T-helper 17 cell (primary cell): ENCODE data around the gene CA11. TPM values are rescaled to one million over a fixed set of nuclear protein-coding genes. Genes with fewer than 3 reads are reported as not detected.
"Not testable (repeated sequence)": the region's sequence is repeated elsewhere in the genome, so short reads cannot be mapped to it uniquely, and the experiment has no call there.

ENCODE experiments used
- ATAC-seq: fragments of 150-1000 bp; cut with Tn5 transposase; 2 replicates; pipeline ENCODE4 v1.10.0; 2021; ENCODE audit warnings: mild to moderate bottlenecking, moderate library complexity
- DNase-seq, 3 donors: peaks; one replicate each; pipeline versions ENCODE4 v3.0.0 to v3.0.0-alpha.2; 2020 to 2021
- H3K9me3 ChIP-seq: one replicate; pipeline ENCODE4 v1.7.0; 2013; ENCODE audit warnings: low read length, mild to moderate bottlenecking; ENCODE audit not compliant: control insufficient read depth, poor library complexity, severe bottlenecking
- H3K27ac Mint-ChIP-seq: one replicate; pipeline ENCODE4 v1.8.0; 2022; ENCODE audit warnings: mild to moderate bottlenecking, moderate library complexity, mixed read lengths
- H3K27me3 Mint-ChIP-seq: one replicate; pipeline ENCODE4 v1.8.0; 2022; ENCODE audit warnings: mixed read lengths
- H3K36me3 Mint-ChIP-seq: one replicate; pipeline ENCODE4 v1.8.0; 2022; ENCODE audit warnings: low read depth, mixed read lengths
- H3K4me1 Mint-ChIP-seq: one replicate; pipeline ENCODE4 v1.8.0; 2022; ENCODE audit warnings: mild to moderate bottlenecking, mixed read lengths
- H3K4me3 Mint-ChIP-seq: one replicate; pipeline ENCODE4 v1.8.0; 2022; ENCODE audit warnings: mild to moderate bottlenecking, moderate library complexity, mixed read lengths
- total RNA-seq, 4 donors: library from RNA in 2 of 4; stranded (reverse) in 2 of 4; gene quantifications; one replicate each; pipeline ENCODE4 v1.2.3 and lab custom pipeline; 2022 to 2026

The CA11 gene
- total RNA-seq, 2 donors from 2014 or later = 7.4 to 9.6 TPM

DNA sequence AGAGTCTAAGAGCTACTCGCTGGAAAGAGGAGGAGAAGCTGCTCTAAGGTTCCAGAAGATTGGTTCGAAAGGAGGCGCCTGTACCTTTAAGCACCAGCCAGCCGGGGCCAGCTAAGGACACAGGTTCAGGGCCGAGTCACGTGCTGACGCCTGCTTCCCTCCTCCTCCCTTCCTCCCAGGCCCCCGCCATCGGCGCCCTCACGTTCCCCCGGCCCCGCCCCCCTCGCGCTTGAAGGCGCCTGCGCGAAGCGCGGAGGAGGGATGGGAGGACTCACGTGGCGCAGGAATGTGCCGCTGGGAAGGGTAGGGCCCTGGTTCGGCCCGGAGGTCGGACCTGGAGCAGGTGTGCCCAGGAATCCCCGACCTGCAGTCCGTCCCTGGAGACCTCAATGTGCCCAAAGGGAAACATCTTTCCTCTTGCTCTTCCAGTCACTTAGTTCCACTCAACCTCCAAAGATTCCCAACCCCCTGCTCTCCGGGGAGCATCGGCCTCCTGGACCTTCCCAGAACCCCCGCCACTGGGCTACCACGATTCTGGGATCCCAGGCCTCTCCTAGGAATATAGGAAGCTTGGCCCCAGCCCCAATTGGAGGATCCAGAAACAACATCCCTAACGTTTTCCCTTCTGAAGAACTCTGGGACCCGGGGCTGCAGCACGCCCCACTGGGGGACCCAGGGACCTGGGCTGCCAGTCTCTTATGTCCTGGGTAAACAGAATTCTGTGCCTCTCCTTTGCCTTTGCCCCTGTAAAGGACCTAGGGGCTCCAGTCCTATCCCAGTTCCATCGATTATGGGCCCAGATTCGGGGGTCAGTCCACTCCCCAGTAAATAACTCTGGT, 11.3 kb downstream of the CA11 start:
- H3K4me3 Mint-ChIP-seq = peak overlapping the region; percentile 83
- H3K27me3 Mint-ChIP-seq = no peaks in the 10 kb centered on the region
- peak; percentile 83 to 85 (median 83) for DNase-seq
- H3K4me1 Mint-ChIP-seq = peaks cover 36% of the 10 kb centered on the region
- H3K36me3 Mint-ChIP-seq = peaks cover 3% of the 10 kb centered on the region
- peak; percentile 16 for ATAC-seq
- no peaks in the 10 kb centered on the region for H3K9me3 ChIP-seq
- H3K27ac Mint-ChIP-seq = peak overlapping the region; percentile 80

DNA sequence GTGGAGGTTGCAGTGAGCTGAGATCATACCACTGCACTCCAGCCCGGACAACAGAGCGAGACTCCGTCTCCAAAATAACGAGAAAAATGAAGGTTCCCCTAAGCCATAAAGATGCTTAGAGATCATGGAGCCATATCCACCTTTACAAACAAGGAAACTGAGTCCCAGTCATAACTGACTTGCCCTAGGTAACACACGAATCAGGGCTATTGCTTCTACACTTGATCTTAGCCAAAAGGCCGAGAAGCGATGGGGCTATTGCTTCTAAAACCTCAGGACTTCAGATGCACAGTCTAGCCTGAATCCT, 12.0 kb downstream of the CA11 start:
- Mint-ChIP-seq H3K27me3 (no peaks in the 10 kb centered on the region), H3K4me3 (peak overlapping the region; percentile 83), H3K36me3 (peaks cover 3% of the 10 kb centered on the region), H3K27ac (peak overlapping the region; percentile 80), H3K4me1 (peaks cover 33% of the 10 kb centered on the region)
- H3K9me3 ChIP-seq = no peaks in the 10 kb centered on the region
- DNase-seq (no peak), ATAC-seq (no peak)

DNA sequence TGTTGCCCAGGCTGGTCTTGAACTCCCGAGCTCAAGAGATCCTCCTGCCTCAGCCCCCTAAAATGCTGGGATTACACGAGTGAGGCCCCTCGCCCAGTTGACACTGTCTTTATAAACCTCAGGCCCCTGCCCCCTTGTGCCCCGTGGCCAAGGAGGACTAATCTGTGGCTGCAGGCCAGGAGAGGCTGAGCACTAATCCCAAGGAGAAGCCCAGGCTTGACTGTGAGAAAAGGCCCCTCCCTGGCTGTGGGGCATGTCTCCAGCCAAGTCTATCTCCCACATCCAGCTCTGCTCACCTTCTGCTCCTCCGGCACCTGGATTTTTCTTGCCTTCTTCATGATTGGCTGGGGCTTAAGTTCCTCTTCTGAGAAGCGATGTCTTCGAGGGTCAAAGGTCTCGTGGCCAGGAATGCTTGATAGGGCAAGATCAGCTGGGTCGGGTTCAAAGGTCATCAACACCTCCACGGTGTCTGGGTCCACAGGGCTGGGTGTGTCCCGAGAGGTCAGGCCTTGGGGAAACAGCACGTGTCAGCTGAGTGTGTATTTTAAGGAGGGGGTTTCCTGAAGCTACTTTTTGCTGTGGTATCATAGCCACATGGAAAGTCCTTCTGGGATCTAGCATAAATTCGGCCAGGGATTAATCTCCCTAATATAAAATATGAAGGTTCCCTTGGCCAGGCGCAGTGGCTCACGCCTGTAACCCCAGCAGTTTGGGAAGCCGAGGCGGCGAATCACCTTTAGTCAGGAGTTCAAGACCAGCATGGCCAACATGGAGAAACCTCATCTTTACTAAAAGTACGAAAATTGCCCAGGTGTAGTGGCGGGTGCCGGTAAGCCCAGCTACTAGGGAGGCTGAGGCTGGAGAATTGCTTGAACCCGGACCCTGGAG, 12.6 kb downstream of the CA11 start:
- H3K27ac Mint-ChIP-seq = peak overlapping the region; percentile 80
- H3K4me3 Mint-ChIP-seq = peak overlapping the region; percentile 7
- H3K4me1 Mint-ChIP-seq = peaks cover 27% of the 10 kb centered on the region
- no peak for DNase-seq
- H3K27me3 Mint-ChIP-seq = no peaks in the 10 kb centered on the region
- H3K9me3 ChIP-seq = no peaks in the 10 kb centered on the region
- ATAC-seq = no peak
- peaks cover 3% of the 10 kb centered on the region for H3K36me3 Mint-ChIP-seq

DNA sequence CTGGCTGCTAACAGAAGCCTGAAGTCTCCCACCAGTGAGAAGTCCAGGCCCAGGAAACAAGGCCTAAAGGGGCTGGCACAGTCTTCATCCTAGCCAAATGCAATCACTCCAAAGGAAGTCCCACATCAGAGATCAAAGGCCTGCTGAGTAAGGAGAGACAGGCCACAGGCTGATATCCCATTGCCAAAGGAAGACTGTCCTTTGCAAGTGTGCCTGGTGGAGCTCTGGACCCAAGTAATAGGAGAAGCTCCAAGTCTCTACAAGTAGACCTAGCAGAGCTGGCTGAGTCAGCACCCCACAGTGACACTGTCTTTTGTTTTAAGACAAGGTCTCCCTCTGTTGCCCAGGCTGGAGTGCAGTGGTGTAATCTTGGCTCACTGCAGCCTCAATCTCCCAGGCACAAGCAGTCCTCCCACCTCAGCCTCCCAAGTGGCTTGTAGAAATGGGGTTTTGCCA, 13.3 kb downstream of the CA11 start:
- no peaks in the 10 kb centered on the region for H3K27me3 Mint-ChIP-seq

DNA sequence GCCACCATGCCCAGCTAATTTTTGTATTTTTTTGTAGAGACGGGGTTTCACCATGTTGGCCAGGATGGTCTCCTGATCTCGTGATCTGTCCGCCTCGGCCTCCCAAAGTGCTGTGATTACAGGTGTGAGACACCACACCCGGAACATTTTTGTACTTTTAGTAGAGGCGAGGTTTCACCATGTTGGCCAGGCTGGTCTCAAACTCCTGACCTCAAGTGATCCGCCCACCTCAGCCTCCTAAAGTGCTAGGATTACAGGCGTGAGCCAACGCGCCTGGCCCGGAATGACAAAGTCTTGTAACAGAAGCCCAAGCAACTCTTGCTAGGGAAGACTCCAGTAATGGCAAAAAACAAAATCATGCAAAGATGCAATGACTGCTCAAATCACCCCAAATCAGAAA, 13.7 kb downstream of the CA11 start:
- not testable (repeated sequence) for H3K36me3 Mint-ChIP-seq, H3K27me3 Mint-ChIP-seq, H3K9me3 ChIP-seq, DNase-seq, H3K4me3 Mint-ChIP-seq, ATAC-seq
- H3K4me1 Mint-ChIP-seq = peaks cover 19% of the 10 kb centered on the region
- H3K27ac Mint-ChIP-seq = peak overlapping the region; percentile 80

More for the DNA sequence above, 13.3 kb downstream of the CA11 start:
- Mint-ChIP-seq H3K4me1 (peaks cover 22% of the 10 kb centered on the region), H3K27ac (peak overlapping the region; percentile 80), H3K36me3 (peaks cover 3% of the 10 kb centered on the region), H3K4me3 (peak overlapping the region; percentile 7)
- ATAC-seq (no peak), DNase-seq (no peak)
- H3K9me3 ChIP-seq = no peaks in the 10 kb centered on the region

DNA sequence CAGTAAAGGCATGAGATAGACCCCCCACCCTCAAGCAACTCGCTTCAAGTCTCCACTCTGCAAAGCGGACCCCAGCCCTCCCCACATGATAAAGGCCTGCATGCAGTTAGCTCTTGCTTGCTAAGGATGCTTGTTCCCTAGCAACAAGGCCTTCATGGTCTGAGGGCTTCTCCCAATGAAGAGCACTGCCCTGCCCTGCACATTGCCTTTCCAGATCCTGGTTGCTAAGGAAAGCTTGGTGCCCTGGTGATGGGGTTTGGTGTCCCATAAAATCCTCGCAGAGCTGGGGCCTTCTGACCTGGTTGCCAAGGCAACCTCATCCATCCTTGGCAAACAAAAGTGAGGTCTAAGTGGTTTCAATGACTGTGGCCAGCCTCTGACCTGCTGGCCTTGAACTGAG, 14.8 kb downstream of the CA11 start:
- ATAC-seq = no peak
- Mint-ChIP-seq H3K4me1 (peaks cover 19% of the 10 kb centered on the region), H3K4me3 (peak overlapping the region; percentile 28), H3K27me3 (no peaks in the 10 kb centered on the region), H3K27ac (peak overlapping the region; percentile 80), H3K36me3 (peaks cover 3% of the 10 kb centered on the region)
- H3K9me3 ChIP-seq = no peaks in the 10 kb centered on the region
- DNase-seq = no peak

DNA sequence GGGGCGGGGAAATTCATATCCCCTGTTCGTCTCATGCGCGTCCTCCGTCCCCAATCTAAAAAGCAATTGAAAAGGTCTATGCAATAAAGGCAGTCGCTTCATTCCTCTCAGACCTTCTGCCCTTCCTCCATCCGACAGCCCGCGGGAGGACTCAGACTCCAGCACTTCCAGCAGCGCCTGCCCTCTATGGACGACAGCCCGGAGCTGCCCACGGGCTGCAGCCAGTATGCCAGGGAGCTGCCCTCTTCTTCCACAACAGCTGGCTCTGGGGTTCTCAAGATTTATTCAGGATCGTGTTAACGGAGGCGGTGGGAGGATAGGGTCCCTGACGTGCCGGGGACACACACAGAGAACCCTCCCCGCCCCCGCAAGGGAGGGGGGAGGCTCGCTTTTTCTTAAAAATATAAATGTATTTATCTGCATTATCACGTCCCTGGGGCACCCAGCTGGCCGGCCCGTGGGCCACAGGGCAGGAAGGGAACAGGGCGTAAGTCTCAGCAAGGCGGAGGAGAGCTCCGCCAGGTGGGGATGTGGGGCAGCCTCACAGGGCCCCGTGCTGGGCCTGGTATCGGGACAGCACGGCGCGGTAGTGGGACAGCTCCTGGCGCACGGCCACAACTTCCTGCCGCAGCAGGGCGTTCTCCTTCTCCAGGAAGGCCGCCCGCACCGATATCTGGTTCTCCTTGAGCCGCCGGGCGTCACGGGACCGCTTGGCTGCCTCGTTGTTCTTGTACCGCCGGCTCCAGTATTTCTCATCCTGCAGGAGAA, 15.5 kb downstream of the CA11 start:
- Mint-ChIP-seq H3K4me1 (peaks cover 18% of the 10 kb centered on the region), H3K4me3 (no peak overlapping the region), H3K36me3 (no peaks in the 10 kb centered on the region), H3K27me3 (no peaks in the 10 kb centered on the region), H3K27ac (peak overlapping the region; percentile 14)
- DNase-seq = no peak
- ATAC-seq = no peak
- H3K9me3 ChIP-seq = no peaks in the 10 kb centered on the region

DNA sequence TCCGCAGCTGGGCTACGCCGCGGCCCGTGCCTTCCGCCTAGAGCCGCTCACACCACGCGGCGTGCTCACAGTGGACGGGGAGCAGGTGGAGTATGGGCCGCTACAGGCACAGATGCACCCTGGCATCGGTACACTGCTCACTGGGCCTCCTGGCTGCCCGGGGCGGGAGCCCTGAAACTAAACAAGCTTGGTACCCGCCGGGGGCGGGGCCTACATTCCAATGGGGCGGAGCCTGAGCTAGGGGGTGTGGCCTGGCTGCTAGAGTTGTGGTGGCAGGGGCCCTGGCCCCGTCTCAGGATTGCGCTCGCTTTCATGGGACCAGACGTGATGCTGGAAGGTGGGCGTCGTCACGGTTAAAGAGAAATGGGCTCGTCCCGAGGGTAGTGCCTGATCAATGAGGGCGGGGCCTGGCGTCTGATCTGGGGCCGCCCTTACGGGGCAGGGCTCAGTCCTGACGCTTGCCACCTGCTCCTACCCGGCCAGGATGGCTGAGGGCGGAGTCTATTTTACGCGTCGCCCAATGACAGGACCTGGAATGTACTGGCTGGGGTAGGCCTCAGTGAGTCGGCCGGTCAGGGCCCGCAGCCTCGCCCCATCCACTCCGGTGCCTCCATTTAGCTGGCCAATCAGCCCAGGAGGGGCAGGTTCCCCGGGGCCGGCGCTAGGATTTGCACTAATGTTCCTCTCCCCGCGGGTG, 16.2 kb downstream of the CA11 start:
- Mint-ChIP-seq H3K36me3 (no peaks in the 10 kb centered on the region), H3K27me3 (no peaks in the 10 kb centered on the region), H3K27ac (peak overlapping the region; percentile 14), H3K4me1 (peaks cover 20% of the 10 kb centered on the region), H3K4me3 (no peak overlapping the region)
- DNase-seq (no peak), ATAC-seq (no peak)
- H3K9me3 ChIP-seq = no peaks in the 10 kb centered on the region

DNA sequence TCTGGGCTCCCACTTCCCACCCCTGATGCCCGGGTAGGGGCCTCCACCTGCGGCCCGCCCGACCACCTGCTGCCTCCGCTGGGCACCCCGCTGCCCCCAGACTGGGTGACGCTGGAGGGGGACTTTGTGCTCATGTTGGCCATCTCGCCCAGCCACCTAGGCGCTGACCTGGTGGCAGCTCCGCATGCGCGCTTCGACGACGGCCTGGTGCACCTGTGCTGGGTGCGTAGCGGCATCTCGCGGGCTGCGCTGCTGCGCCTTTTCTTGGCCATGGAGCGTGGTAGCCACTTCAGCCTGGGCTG, 16.7 kb downstream of the CA11 start:
- H3K27me3 Mint-ChIP-seq = no peaks in the 10 kb centered on the region
- no peak for ATAC-seq
- DNase-seq = no peak
- H3K4me3 Mint-ChIP-seq = no peak overlapping the region
- H3K36me3 Mint-ChIP-seq = no peaks in the 10 kb centered on the region
- no peak overlapping the region for H3K27ac Mint-ChIP-seq
- H3K9me3 ChIP-seq = no peaks in the 10 kb centered on the region
- H3K4me1 Mint-ChIP-seq = peaks cover 20% of the 10 kb centered on the region

DNA sequence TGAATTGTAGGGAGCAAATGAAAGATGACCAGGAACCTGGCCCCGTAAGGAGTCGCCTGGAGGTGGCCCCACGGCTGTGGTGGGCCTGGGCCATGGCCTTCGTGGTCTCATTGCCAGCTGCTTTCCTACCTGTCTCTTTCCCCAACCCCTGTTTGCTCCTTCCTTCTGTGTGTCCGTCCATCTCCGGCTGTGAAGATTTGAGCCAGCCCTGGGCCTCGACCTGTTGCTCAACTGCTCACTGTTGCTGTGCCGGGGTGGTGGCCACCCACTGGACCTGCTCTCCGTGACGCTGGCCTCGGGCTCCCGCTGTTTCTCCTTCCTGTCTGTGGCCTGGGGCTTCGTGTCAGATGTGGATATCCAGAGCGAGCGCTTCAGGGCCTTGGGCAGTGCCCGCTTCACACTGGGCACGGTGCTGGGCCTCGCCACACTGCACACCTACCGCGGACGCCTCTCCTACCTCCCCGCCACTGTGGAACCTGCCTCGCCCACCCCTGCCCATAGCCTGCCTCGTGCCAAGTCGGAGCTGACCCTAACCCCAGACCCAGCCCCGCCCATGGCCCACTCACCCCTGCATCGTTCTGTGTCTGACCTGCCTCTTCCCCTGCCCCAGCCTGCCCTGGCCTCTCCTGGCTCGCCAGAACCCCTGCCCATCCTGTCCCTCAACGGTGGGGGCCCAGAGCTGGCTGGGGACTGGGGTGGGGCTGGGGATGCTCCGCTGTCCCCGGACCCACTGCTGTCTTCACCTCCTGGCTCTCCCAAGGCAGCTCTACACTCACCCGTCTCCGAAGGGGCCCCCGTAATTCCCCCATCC, 17.3 kb downstream of the CA11 start:
- Mint-ChIP-seq H3K4me1 (peaks cover 25% of the 10 kb centered on the region), H3K27ac (peak overlapping the region; percentile 37), H3K36me3 (peaks cover 2% of the 10 kb centered on the region), H3K4me3 (peak overlapping the region; percentile 25), H3K27me3 (no peaks in the 10 kb centered on the region)
- H3K9me3 ChIP-seq = no peaks in the 10 kb centered on the region
- DNase-seq (no peak), ATAC-seq (no peak)

DNA sequence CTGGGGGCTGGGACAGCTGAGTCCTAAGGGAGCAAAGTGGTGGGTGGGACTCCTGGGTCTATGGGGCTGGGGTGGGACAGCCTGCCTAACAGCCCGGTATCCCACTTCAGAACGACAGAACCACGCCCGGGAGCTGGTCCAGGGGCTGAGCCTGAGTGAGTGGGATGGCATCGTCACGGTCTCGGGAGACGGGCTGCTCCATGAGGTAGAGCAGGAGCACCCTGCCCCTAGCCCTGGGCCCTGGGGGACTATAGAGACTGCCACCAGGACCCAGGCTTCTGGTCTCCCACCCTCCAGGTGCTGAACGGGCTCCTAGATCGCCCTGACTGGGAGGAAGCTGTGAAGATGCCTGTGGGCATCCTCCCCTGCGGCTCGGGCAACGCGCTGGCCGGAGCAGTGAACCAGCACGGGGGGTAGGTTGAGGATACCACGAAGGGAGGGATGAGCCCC, 18.1 kb downstream of the CA11 start:
- Mint-ChIP-seq H3K36me3 (peaks cover 4% of the 10 kb centered on the region), H3K27ac (no peak overlapping the region), H3K27me3 (no peaks in the 10 kb centered on the region), H3K4me1 (peaks cover 27% of the 10 kb centered on the region), H3K4me3 (no peak overlapping the region)
- ATAC-seq (no peak), DNase-seq (no peak)
- H3K9me3 ChIP-seq = no peaks in the 10 kb centered on the region
